Measurements from ENCODE around the gene BTBD1. TPM values are rescaled to one million over a fixed set of nuclear protein-coding genes. Genes with fewer than 3 reads are reported as not detected.

Gene BTBD1
- total RNA-seq, 1 donor from 2014 or later, result 37.8 TPM

GRCh38 chr15:82969353-82969752, 97.7 kb downstream of the BTBD1 start:
- no peak overlapping the region for H3K27ac Mint-ChIP-seq (ENCODE audit: unreplicated experiment)
- no peak overlapping the region for H3K4me3 Mint-ChIP-seq
- H3K9me3 Mint-ChIP-seq, result no peaks in the 10 kb centered on the region
- H3K4me1 Mint-ChIP-seq, result no peaks in the 10 kb centered on the region
- H3K27me3 Mint-ChIP-seq (ENCODE audit: low read depth), result no peaks in the 10 kb centered on the region
- H3K36me3 Mint-ChIP-seq (ENCODE audit: low read depth), result no peaks in the 10 kb centered on the region
- DNase-seq (ENCODE audit: low read depth, low spot score), result no peak
- no peak for TF ChIP-seq CTCF (conservative IDR thresholded peaks at IDR 0.05)

GRCh38 chr15:82968066-82968465, 99.0 kb downstream of the BTBD1 start:
- Mint-ChIP-seq H3K4me1 (no peaks in the 10 kb centered on the region), H3K27me3 (ENCODE audit: low read depth) (no peaks in the 10 kb centered on the region), H3K27ac (ENCODE audit: unreplicated experiment) (peak overlapping the region; percentile 61), H3K4me3 (no peak overlapping the region), H3K36me3 (ENCODE audit: low read depth) (no peaks in the 10 kb centered on the region), H3K9me3 (no peaks in the 10 kb centered on the region)
- no peak for DNase-seq (ENCODE audit: low read depth, low spot score)
- TF ChIP-seq CTCF (conservative IDR thresholded peaks at IDR 0.05), result no peak

GRCh38 chr15:82966671-82967071, 100.4 kb downstream of the BTBD1 start:
- Mint-ChIP-seq H3K9me3 (no peaks in the 10 kb centered on the region), H3K4me1 (no peaks in the 10 kb centered on the region), H3K27ac (ENCODE audit: unreplicated experiment) (no peak overlapping the region), H3K4me3 (no peak overlapping the region), H3K27me3 (ENCODE audit: low read depth) (no peaks in the 10 kb centered on the region), H3K36me3 (ENCODE audit: low read depth) (no peaks in the 10 kb centered on the region)
- DNase-seq (ENCODE audit: low read depth, low spot score), result no peak
- TF ChIP-seq CTCF (conservative IDR thresholded peaks at IDR 0.05), result no peak

Small RNA genes lying within 50 kb of the gene (microRNA-seq; reads per million reads assigned to microRNA genes)
- 7.1 reads per million, percentile 8 among the genes with 10 or more reads in this experiment for gene MIR4515

Other genes with a start within 250 kb of the BTBD1 start
- 17.6 and 18.7 TPM in 2 replicates for gene HOMER2, start 114.5 kb downstream of the BTBD1 start, total RNA-seq
- gene RAMAC, start 81.0 kb downstream of the BTBD1 start, total RNA-seq, result 25.4 and 29.7 TPM in 2 replicates
- 23.1 and 26.7 TPM in 2 replicates for gene C15orf40, start 55.6 kb downstream of the BTBD1 start, total RNA-seq
- 0.16 and 0.25 TPM in 2 replicates for gene TM6SF1, start 40.4 kb upstream of the BTBD1 start, total RNA-seq
- 127 and 130 TPM in 2 replicates for gene HDGFL3, start 140.6 kb upstream of the BTBD1 start, total RNA-seq
- 0.25 and 0.35 TPM in 2 replicates for gene BNC1, start 217.4 kb upstream of the BTBD1 start, total RNA-seq